Hepatocyte (in vitro differentiated cells): ENCODE measurements around the gene EXOC4.

ENCODE experiments used
- EZH2 ChIP-seq: fragments of 200-600 bp; sonication (generic); IDR thresholded peaks from 2 replicates; pipeline ENCODE4 v1.6.1; 2016; ENCODE audit warnings: antibody characterized with exemption, mild to moderate bottlenecking, borderline replicate concordance
- EZH2phosphoT487 ChIP-seq: fragments of 200-600 bp; sonication (generic); IDR thresholded peaks from one replicate; pipeline ENCODE4 v1.6.1; 2018; ENCODE audit warnings: antibody characterized with exemption, mild to moderate bottlenecking, low read depth, moderate library complexity; ENCODE audit not compliant: unreplicated experiment, severe bottlenecking
- TF ChIP-seq, protein P1 (sequence below): fragments of 200-600 bp; sonication (generic); IDR thresholded peaks from 2 replicates; pipeline ENCODE4 v1.5.1; 2016; ENCODE audit warnings: antibody characterized with exemption, mild to moderate bottlenecking; ENCODE audit not compliant: poor library complexity

DNA sequence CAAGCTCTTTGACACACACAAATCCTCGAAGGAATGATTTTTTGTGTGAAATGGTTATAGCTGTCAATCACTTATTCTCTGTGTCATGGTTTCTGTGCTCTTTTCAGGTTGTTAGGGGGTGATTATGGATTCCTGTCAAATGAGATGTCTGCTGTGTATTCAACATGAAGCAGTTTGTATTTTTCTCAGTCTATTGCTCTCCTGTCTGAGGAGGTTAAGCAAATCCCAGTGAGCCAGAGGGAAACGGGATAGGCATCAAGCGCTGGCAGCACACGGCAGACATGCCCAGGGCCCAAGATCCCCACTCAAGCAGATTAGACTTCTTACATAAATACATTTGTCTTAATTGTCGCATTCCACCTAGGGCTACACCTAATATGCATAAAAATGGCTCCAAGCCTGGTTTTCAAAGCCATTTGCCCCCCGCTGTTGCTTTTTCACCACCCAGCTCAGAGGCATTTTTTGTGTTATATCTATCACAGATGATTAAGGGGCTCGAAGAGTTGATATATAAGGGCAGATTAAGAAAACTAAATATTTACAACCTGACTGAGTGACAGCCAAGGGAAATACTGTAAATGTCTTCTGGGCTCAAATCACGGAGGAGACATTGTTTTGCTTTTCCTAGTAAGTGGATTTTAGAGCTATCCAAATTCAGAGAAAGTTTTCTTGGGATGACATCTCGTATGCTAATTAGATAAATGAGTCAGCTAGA lies 681.5 kb downstream of the EXOC4 start:
- TF ChIP-seq, protein P1, sequence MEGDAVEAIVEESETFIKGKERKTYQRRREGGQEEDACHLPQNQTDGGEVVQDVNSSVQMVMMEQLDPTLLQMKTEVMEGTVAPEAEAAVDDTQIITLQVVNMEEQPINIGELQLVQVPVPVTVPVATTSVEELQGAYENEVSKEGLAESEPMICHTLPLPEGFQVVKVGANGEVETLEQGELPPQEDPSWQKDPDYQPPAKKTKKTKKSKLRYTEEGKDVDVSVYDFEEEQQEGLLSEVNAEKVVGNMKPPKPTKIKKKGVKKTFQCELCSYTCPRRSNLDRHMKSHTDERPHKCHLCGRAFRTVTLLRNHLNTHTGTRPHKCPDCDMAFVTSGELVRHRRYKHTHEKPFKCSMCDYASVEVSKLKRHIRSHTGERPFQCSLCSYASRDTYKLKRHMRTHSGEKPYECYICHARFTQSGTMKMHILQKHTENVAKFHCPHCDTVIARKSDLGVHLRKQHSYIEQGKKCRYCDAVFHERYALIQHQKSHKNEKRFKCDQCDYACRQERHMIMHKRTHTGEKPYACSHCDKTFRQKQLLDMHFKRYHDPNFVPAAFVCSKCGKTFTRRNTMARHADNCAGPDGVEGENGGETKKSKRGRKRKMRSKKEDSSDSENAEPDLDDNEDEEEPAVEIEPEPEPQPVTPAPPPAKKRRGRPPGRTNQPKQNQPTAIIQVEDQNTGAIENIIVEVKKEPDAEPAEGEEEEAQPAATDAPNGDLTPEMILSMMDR = no peak
- TF ChIP-seq EZH2 (no peak), EZH2phosphoT487 (no peak)
